ENCODE measurements around the gene TPGS1.

The TPGS1 gene

GRCh38 chr19:532561-533363, 25.5 kb downstream of the TPGS1 start:
- peak overlapping the region; percentile 38; the same call in 1 of the 2 replicates for H2AFZ ChIP-seq (ENCODE audit: low read depth, low read length)
- no peaks in the 10 kb centered on the region for H3K27me3 ChIP-seq (ENCODE audit: insufficient read depth, low read length, poor library complexity)
- peaks cover 43% of the 10 kb centered on the region for H3K79me2 ChIP-seq (ENCODE audit: insufficient read depth, low read length)
- TF ChIP-seq EZH2 (IDR thresholded peaks at IDR 0.05; ENCODE audit: borderline replicate concordance, low read depth, low read length, severe bottlenecking), result no peak
- TF ChIP-seq, protein P1, sequence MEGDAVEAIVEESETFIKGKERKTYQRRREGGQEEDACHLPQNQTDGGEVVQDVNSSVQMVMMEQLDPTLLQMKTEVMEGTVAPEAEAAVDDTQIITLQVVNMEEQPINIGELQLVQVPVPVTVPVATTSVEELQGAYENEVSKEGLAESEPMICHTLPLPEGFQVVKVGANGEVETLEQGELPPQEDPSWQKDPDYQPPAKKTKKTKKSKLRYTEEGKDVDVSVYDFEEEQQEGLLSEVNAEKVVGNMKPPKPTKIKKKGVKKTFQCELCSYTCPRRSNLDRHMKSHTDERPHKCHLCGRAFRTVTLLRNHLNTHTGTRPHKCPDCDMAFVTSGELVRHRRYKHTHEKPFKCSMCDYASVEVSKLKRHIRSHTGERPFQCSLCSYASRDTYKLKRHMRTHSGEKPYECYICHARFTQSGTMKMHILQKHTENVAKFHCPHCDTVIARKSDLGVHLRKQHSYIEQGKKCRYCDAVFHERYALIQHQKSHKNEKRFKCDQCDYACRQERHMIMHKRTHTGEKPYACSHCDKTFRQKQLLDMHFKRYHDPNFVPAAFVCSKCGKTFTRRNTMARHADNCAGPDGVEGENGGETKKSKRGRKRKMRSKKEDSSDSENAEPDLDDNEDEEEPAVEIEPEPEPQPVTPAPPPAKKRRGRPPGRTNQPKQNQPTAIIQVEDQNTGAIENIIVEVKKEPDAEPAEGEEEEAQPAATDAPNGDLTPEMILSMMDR (IDR thresholded peaks at IDR 0.05; ENCODE audit: borderline replicate concordance, extremely low read depth, low read length, poor library complexity, severe bottlenecking), result peak; percentile 59
- ATAC-seq (ENCODE audit: insufficient read depth, low read depth) (0 out of 3 replicates have a peak, but pooled peaks have one; percentile 4), DNase-seq (peak; percentile 55)
- H3K4me2 ChIP-seq (ENCODE audit: insufficient read depth, low read length), result peak overlapping the region; percentile 93
- peaks cover 30% of the 10 kb centered on the region for H3K4me1 ChIP-seq (ENCODE audit: insufficient read depth, low read length)
- peak overlapping the region; percentile 95 for H3K9ac ChIP-seq (ENCODE audit: low read depth, low read length)
- H4K20me1 ChIP-seq (ENCODE audit: insufficient read depth, low read length), result peaks cover 45% of the 10 kb centered on the region
- peaks cover 28% of the 10 kb centered on the region for H3K36me3 ChIP-seq (ENCODE audit: insufficient read depth, low read length)
- H3K27ac ChIP-seq (ENCODE audit: low read length), result peak overlapping the region; percentile 71
- H3K9me3 ChIP-seq (ENCODE audit: insufficient read depth, low read length, severe bottlenecking), result no peaks in the 10 kb centered on the region
- peak overlapping the region; percentile 97 to 99 for H3K4me3 ChIP-seq (ENCODE audit: low read depth in 1 of 2, low read length in 2 of 2)

DNA sequence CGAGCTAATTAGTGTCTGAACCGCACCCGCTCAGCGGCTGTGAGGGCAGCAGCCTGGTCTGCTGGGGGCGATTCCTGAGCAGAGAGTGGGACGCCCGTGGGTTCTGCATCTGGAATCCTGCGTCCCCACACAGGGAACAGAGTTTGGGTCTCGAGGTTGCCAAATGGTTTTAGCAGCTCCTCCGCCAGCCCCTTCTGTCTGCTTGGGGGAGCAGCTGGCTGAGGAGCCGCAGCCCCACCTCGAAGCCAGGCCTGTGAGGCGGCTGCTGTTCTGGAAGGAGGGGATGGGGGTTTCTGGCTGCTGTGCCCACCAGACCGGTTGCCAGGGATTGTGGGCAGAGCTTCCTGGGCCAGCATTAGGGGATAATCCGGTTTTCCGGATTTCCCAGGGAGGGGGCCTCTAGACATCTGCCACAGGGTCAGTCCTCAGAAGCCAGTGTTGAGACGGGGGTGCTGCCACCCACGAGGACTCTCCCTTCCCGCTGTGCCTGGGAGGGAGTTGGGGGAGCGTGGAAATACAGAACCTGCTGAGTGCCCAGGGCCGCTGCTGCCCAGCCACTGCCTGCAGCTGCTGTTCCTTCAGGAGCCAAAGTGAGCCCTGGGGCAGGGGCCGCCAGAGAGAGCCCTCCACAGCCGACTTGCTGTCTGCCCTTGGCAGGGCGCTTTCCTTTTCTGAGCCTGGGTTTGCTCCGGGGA, 26.2 kb downstream of the TPGS1 start:
- Histone ChIP-seq H3K4me3 (ENCODE audit: low read depth in 1 of 2, low read length in 2 of 2) (peak overlapping the region; percentile 97 to 99; a peak in 3 of 4 replicates), H3K79me2 (ENCODE audit: insufficient read depth, low read length) (peaks cover 43% of the 10 kb centered on the region), H3K4me2 (ENCODE audit: insufficient read depth, low read length) (peak overlapping the region; percentile 93), H3K9ac (ENCODE audit: low read depth, low read length) (peak overlapping the region; percentile 95), H3K27ac (ENCODE audit: low read length) (peak overlapping the region; percentile 71), H3K36me3 (ENCODE audit: insufficient read depth, low read length) (peaks cover 36% of the 10 kb centered on the region), H2AFZ (ENCODE audit: low read depth, low read length) (no peak overlapping the region), H3K27me3 (ENCODE audit: insufficient read depth, low read length, poor library complexity) (no peaks in the 10 kb centered on the region), H4K20me1 (ENCODE audit: insufficient read depth, low read length) (peaks cover 51% of the 10 kb centered on the region), H3K4me1 (ENCODE audit: insufficient read depth, low read length) (peaks cover 30% of the 10 kb centered on the region), H3K9me3 (ENCODE audit: insufficient read depth, low read length, severe bottlenecking) (no peaks in the 10 kb centered on the region)
- ATAC-seq (ENCODE audit: insufficient read depth, low read depth) (no peak), DNase-seq (no peak)
- TF ChIP-seq EZH2 (IDR thresholded peaks at IDR 0.05; ENCODE audit: borderline replicate concordance, low read depth, low read length, severe bottlenecking), result no peak
- TF ChIP-seq, protein P1 (IDR thresholded peaks at IDR 0.05; ENCODE audit: borderline replicate concordance, extremely low read depth, low read length, poor library complexity, severe bottlenecking), result no peak

DNA sequence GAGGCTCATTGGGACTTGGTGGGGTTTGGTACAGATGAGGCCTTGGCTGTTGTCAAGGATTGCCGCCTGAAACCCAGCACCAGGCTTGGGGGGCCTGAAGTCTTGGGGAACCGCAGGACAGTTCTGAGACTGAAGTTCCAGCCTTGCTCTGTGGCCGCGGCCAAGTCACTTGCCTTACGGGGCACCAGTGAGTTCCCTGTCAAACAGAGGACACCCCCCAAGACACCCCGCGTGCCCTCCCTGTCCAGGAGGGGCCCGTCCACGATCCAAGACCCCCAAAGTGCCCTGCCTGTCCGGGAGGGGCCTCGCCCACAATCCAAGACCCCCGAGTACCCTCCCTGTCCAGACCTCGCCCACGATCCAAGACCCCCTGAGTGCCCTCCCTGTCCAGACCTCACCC, 26.8 kb downstream of the TPGS1 start:
- Histone ChIP-seq H3K4me1 (ENCODE audit: insufficient read depth, low read length) (peaks cover 30% of the 10 kb centered on the region), H4K20me1 (ENCODE audit: insufficient read depth, low read length) (peaks cover 57% of the 10 kb centered on the region), H3K9ac (ENCODE audit: low read depth, low read length) (peak overlapping the region; percentile 95; the same call in 1 of the 2 replicates)

More for the DNA sequence above, 26.8 kb downstream of the TPGS1 start:
- no peaks in the 10 kb centered on the region for H3K27me3 ChIP-seq (ENCODE audit: insufficient read depth, low read length, poor library complexity)
- H3K27ac ChIP-seq (ENCODE audit: low read length), result peak overlapping the region; percentile 26; the same call in 1 of the 2 replicates
- ATAC-seq (ENCODE audit: insufficient read depth, low read depth) (no peak), DNase-seq (no peak)
- no peak overlapping the region for H2AFZ ChIP-seq (ENCODE audit: low read depth, low read length)
- peaks cover 43% of the 10 kb centered on the region for H3K79me2 ChIP-seq (ENCODE audit: insufficient read depth, low read length)
- peaks cover 41% of the 10 kb centered on the region for H3K36me3 ChIP-seq (ENCODE audit: insufficient read depth, low read length)
- H3K4me2 ChIP-seq (ENCODE audit: insufficient read depth, low read length), result peak overlapping the region; percentile 93; the same call in 1 of the 2 replicates
- H3K4me3 ChIP-seq (ENCODE audit: low read depth in 1 of 2, low read length in 2 of 2), result peak overlapping the region in 1 of 2 experiments; percentile 99; a peak in 2 of 4 replicates
- TF ChIP-seq EZH2 (IDR thresholded peaks at IDR 0.05; ENCODE audit: borderline replicate concordance, low read depth, low read length, severe bottlenecking), result no peak
- TF ChIP-seq, protein P1 (IDR thresholded peaks at IDR 0.05; ENCODE audit: borderline replicate concordance, extremely low read depth, low read length, poor library complexity, severe bottlenecking), result no peak
- H3K9me3 ChIP-seq (ENCODE audit: insufficient read depth, low read length, severe bottlenecking), result no peaks in the 10 kb centered on the region

Data from DND-41 (cell line).